ENCODE results near the gene CHAT. TPM values are rescaled to one million over a fixed set of nuclear protein-coding genes. Genes with fewer than 3 reads are reported as not detected.

CHAT gene
- total RNA-seq, 4 donors from 2014 or later = not detected

DNA sequence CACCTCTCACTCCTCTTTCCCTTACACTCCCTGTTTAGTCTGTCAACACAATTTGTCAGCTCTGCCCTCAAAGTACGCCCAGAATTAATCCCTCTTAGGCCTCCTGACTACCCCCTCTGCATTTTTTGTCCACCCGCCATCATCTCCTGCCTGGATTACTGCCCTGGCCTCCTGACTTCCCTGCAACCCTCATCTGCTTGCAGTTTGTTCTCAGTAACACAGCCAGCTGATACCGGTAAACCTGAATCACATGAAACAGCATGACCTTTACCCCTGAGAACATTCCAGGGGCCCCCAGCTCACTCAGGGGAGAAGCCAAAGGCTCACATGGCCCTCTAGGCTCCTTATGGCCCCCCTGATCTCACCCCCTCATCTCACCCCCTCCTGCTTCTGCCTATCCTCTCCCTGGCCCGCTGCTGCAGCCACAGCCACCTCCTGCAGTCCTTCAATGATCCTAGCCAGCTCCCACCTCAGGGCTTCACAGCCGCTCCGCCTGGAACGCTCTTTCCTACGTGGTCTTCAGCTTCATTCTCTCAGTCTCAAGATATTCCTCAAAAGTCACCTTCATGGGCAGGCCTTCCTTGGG is 74.5 kb downstream of the CHAT start:
- no peak for TF ChIP-seq POLR2A (IDR thresholded peaks at IDR 0.05)
- TF ChIP-seq, protein P1, sequence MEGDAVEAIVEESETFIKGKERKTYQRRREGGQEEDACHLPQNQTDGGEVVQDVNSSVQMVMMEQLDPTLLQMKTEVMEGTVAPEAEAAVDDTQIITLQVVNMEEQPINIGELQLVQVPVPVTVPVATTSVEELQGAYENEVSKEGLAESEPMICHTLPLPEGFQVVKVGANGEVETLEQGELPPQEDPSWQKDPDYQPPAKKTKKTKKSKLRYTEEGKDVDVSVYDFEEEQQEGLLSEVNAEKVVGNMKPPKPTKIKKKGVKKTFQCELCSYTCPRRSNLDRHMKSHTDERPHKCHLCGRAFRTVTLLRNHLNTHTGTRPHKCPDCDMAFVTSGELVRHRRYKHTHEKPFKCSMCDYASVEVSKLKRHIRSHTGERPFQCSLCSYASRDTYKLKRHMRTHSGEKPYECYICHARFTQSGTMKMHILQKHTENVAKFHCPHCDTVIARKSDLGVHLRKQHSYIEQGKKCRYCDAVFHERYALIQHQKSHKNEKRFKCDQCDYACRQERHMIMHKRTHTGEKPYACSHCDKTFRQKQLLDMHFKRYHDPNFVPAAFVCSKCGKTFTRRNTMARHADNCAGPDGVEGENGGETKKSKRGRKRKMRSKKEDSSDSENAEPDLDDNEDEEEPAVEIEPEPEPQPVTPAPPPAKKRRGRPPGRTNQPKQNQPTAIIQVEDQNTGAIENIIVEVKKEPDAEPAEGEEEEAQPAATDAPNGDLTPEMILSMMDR (IDR thresholded peaks at IDR 0.05) = no peak
- DNase-seq = no peak
- no peaks in the 10 kb centered on the region for H3K27me3 ChIP-seq
- intact Hi-C loops (cut with DNase I; ENCODE audit: low total_unique reads) = no loop called here
- H3K36me3 ChIP-seq = no peaks in the 10 kb centered on the region
- no peaks in the 10 kb centered on the region for H3K9me3 ChIP-seq
- no peak overlapping the region for H3K27ac ChIP-seq
- no peak overlapping the region for H3K4me3 ChIP-seq
- no peaks in the 10 kb centered on the region for H3K4me1 ChIP-seq

- no peak overlapping the region for H3K4me3 ChIP-seq
- H3K27ac ChIP-seq = no peak overlapping the region
- H3K9me3 ChIP-seq = no peaks in the 10 kb centered on the region
- H3K27me3 ChIP-seq = no peaks in the 10 kb centered on the region
- H3K36me3 ChIP-seq = no peaks in the 10 kb centered on the region
- TF ChIP-seq, protein P1 (IDR thresholded peaks at IDR 0.05) = no peak
- no peak for TF ChIP-seq POLR2A (IDR thresholded peaks at IDR 0.05)
- H3K4me1 ChIP-seq = no peaks in the 10 kb centered on the region
- intact Hi-C loops (cut with DNase I; ENCODE audit: low total_unique reads) = no loop called here
- DNase-seq = no peak
Measured at GRCh38 chr10:49688920-49689319, 75.1 kb downstream of the CHAT start.

GRCh38 chr10:49689882-49690510 is 76.2 kb downstream of the CHAT start:
- Histone ChIP-seq H3K4me1 (no peaks in the 10 kb centered on the region), H3K4me3 (no peak overlapping the region), H3K27ac (no peak overlapping the region), H3K9me3 (no peaks in the 10 kb centered on the region), H3K36me3 (no peaks in the 10 kb centered on the region), H3K27me3 (no peaks in the 10 kb centered on the region)
- intact Hi-C loops (cut with DNase I; ENCODE audit: low total_unique reads) = no loop called here
- DNase-seq = no peak
- TF ChIP-seq, protein P1 (IDR thresholded peaks at IDR 0.05) = no peak
- TF ChIP-seq POLR2A (IDR thresholded peaks at IDR 0.05) = no peak

GRCh38 chr10:49690698-49691356 is 77.0 kb downstream of the CHAT start:
- Histone ChIP-seq H3K27ac (no peak overlapping the region), H3K36me3 (no peaks in the 10 kb centered on the region), H3K4me1 (no peaks in the 10 kb centered on the region), H3K4me3 (no peak overlapping the region), H3K9me3 (no peaks in the 10 kb centered on the region), H3K27me3 (no peaks in the 10 kb centered on the region)
- no peak for DNase-seq
- TF ChIP-seq POLR2A (IDR thresholded peaks at IDR 0.05) = no peak
- TF ChIP-seq, protein P1 (IDR thresholded peaks at IDR 0.05) = no peak
- intact Hi-C loops (cut with DNase I; ENCODE audit: low total_unique reads) = no loop called here

DNA sequence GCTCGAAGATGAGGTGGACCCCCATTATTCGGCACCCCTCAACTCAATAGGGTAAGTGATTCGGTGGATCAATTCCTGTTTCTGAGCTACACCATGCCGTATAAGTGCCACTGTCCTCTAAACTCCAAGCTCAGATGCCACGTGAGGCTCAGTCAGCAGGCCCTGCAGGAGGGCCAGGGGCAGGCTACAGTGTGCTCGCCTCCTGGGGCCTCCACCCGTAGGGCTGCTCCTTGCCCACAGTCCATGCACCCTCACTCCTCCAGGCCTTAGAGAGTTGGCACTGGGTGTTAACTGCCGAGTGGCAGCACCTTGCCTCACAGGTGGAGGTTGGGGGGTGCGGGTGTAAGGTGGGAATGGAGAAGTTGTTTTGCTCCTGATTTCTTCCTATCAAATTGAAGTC is 77.8 kb downstream of the CHAT start:
- TF ChIP-seq, protein P1 (IDR thresholded peaks at IDR 0.05) = no peak
- no peak for TF ChIP-seq POLR2A (IDR thresholded peaks at IDR 0.05)
- no peaks in the 10 kb centered on the region for H3K36me3 ChIP-seq
- H3K4me3 ChIP-seq = no peak overlapping the region
- no peaks in the 10 kb centered on the region for H3K4me1 ChIP-seq
- no peaks in the 10 kb centered on the region for H3K9me3 ChIP-seq
- no peak for DNase-seq
- intact Hi-C loops (cut with DNase I; ENCODE audit: low total_unique reads) = no loop called here
- H3K27ac ChIP-seq = no peak overlapping the region
- no peaks in the 10 kb centered on the region for H3K27me3 ChIP-seq
